Astrocyte of the spinal cord (primary cell): ENCODE measurements around the gene TAS2R38.

Source experiments
- DNase-seq: peaks from one replicate; pipeline ENCODE4 v3.0.0; 2011; ENCODE audit warnings: low read depth, low spot score
- H3K4me3 ChIP-seq: 2 replicates; pipeline ENCODE4 v1.5.1; 2011; ENCODE audit warnings: low read depth, mild to moderate bottlenecking, low read length, moderate library complexity
- CTCF ChIP-seq: IDR thresholded peaks from 2 replicates; pipeline ENCODE4 v1.5.1; 2012; ENCODE audit warnings: low read depth, mild to moderate bottlenecking, low read length, inconsistent platforms
- in situ Hi-C: cut with HindIII; loops from 2 replicates; pipeline ENCODE4 v1.10.0; 2017; ENCODE audit warnings: low sequenced_read_pairs

The TAS2R38 gene

GRCh38 chr7:141954334-141954733, 19.2 kb downstream of the TAS2R38 start:
- H3K4me3 ChIP-seq: no peak overlapping the region
- in situ Hi-C loops: no loop called here
- no peak for TF ChIP-seq CTCF
- no peak for DNase-seq

GRCh38 chr7:141952461-141952860, 21.1 kb downstream of the TAS2R38 start:
- H3K4me3 ChIP-seq: no peak overlapping the region
- DNase-seq: no peak
- no peak for TF ChIP-seq CTCF
- in situ Hi-C loops: no loop called here

- DNase-seq: no peak
- in situ Hi-C loops: no loop called here
- TF ChIP-seq CTCF: no peak
- no peak overlapping the region for H3K4me3 ChIP-seq
Observed at GRCh38 chr7:141950806-141951205, 22.8 kb downstream of the TAS2R38 start.

- no peak for DNase-seq
- H3K4me3 ChIP-seq: no peak overlapping the region
- no peak for TF ChIP-seq CTCF
- in situ Hi-C loops: no loop called here
Observed at GRCh38 chr7:141949911-141950310, 23.7 kb downstream of the TAS2R38 start.

- H3K4me3 ChIP-seq: no peak overlapping the region
- no peak for DNase-seq
- in situ Hi-C loops: no loop called here
- TF ChIP-seq CTCF: no peak
Observed at GRCh38 chr7:141949451-141949850, 24.1 kb downstream of the TAS2R38 start.

GRCh38 chr7:141949021-141949420, 24.6 kb downstream of the TAS2R38 start:
- no peak for TF ChIP-seq CTCF
- DNase-seq: no peak
- in situ Hi-C loops: no loop called here
- H3K4me3 ChIP-seq: no peak overlapping the region

- no peak for DNase-seq
- in situ Hi-C loops: no loop called here
- TF ChIP-seq CTCF: no peak
- H3K4me3 ChIP-seq: no peak within 1 kb of the TSS
Observed at GRCh38 chr7:141946796-141947195, 26.8 kb downstream of the TAS2R38 start, which contains the start of gene CLEC5A. CLEC5A (minus strand) TSS chr7:141946974; CDS start chr7:141946292, 682 bp downstream.
